CD4-positive, alpha-beta T cell treated with Interleukin-4 for 4 hours (primary cell): ENCODE measurements around the gene DOCK4.

Experiments used
- DNase-seq: peaks from one replicate; pipeline ENCODE4 v3.0.0-alpha.2; 2020

DOCK4 gene

GRCh38 chr7:112001091-112001826 lies 204.9 kb downstream of the DOCK4 start:
- DNase-seq, result no peak

GRCh38 chr7:111998326-111998725 lies 207.9 kb downstream of the DOCK4 start:
- DNase-seq, result no peak

GRCh38 chr7:111997546-111997945 lies 208.7 kb downstream of the DOCK4 start:
- DNase-seq, result no peak

GRCh38 chr7:111992601-111993000 lies 213.6 kb downstream of the DOCK4 start:
- no peak for DNase-seq

DNA sequence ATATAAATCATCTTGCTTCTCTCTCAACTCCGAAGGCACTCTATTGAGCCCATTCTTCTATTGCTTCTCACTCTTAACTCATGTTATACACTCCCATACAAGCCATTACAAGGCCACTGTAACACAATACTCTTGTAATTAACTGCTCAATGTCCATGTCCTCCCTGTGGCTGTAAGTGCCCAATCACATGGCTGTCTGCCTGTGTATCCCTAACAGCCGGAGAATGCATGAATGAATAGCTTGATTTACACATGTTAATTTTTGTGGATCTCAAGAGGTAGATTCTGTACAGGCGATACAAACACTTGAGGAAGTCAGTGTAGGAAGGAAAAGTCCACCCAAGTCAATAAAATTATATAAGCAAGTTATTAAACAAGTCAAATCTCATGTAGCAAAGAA lies 215.6 kb downstream of the DOCK4 start:
- DNase-seq, result no peak

GRCh38 chr7:111987886-111988285 lies 218.3 kb downstream of the DOCK4 start:
- no peak for DNase-seq

DNA sequence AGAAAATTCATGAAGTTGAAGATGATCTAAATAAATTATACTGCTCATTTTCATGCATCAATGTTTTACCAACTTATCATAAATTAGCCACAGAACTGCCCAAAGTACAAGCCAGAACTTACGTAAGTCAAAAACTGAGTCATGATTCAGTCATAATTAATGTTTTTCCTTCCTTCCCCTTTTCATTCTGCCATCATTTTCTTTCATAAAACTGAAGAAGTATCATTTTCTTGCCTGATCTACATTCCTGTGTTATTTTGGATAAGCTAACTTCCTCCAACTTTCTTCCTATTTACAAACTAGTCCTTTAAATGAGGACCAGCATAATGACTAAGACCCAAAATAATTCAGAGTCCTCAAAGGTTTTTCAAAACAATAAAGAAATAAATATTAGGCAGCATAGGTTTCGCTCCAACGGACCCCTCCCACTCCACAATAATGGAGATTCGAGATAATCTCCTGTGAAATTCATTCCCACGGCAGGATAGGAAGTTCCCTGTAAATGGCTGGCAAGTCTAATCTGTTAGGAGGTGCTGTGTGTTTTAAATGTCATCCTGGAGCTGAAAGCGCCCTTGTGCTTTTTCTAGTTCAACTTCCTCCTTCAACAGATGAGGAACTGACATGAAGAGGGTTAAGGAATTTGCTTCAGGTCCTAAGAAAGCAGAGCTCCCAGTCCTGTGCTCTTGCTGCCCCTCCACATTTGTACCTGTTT lies 218.9 kb downstream of the DOCK4 start:
- DNase-seq, result no peak

GRCh38 chr7:111986601-111987000 lies 219.6 kb downstream of the DOCK4 start:
- DNase-seq, result no peak

GRCh38 chr7:111985798-111986197 lies 220.4 kb downstream of the DOCK4 start:
- DNase-seq, result no peak

DNA sequence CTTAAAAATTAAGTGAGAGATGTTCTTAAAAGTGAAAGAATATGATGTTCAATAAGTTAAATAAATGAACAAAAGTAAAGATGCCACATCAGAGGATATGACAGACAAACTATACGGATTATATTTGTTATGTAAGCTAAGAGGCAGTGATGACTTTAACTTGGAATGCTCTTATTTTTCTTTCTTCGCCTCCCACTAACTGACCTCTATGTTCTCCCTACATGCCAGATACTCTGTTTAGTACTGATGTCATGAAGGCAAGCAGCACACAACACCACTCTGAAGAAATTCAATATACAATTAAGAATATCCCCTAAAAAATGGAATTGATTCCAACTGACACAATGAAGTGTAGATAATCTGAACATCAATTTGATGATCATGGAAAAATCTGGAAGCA lies 223.4 kb downstream of the DOCK4 start:
- no peak for DNase-seq

GRCh38 chr7:111982133-111982532 lies 224.1 kb downstream of the DOCK4 start:
- no peak for DNase-seq

DNA sequence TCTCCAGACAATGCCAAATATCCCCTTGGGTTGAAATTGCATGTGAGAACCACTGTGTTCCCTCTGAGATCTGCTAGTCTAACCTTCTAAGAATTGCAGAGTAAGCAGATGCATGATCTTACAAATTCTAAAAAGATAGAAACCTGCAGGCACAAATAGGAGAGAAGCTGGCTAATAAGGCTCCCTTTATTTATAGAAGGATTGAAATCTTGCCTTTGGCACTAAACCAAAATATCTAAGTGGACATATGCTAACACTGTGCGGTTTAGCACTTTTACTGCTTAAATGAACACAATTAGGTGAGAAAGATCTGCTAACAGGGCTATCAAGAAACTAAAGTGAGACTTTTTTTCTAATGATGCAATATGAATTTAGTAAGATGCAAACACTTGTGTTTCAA lies 225.5 kb downstream of the DOCK4 start:
- DNase-seq, result no peak

DNA sequence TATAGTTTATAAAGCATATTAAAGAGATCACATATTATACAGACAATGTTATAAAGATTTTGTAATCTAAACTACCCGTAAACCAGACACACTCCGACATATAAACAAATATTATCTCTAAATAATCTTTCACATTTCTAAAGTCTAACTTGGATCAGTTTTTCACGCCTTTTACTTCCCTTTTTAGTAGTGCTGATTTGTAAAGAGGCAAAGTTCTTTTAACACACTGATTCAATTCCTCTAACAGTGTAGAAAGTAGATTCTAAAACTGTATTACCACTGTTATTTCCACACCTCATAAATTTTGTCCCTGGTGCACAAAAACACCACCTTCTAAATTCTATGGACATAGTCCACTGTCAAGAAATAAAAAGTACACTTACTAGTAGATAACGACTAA lies 230.9 kb downstream of the DOCK4 start:
- DNase-seq, result no peak

- DNase-seq, result no peak
Measured at GRCh38 chr7:111960984-111961383, 245.2 kb downstream of the DOCK4 start.

GRCh38 chr7:111958896-111959295 lies 247.3 kb downstream of the DOCK4 start:
- DNase-seq, result no peak

- DNase-seq, result no peak
Measured at GRCh38 chr7:111958431-111958830, 247.8 kb downstream of the DOCK4 start.

GRCh38 chr7:111955616-111956015 lies 250.6 kb downstream of the DOCK4 start:
- DNase-seq, result no peak

- no peak for DNase-seq
Measured at GRCh38 chr7:111954474-111955381, 251.5 kb downstream of the DOCK4 start.

DNA sequence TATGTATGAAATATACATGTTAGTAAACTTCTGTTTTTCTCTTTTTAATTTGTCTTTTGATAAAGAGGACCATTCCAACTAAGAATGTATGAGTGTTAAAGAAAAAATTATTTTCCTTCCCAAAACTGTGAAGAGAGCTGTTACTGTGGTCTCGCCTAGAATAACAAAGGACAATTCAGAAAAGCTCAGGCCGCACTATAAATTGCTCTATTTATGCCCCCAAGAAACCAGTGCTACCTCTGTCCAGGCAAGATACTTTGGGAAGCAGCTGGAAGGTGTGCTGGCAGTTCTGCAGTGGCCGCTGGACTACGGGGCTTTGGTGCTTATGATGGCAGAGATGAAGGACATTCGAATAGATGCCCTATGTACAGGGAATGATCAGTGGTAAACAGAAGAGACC lies 252.1 kb downstream of the DOCK4 start:
- no peak for DNase-seq

DNA sequence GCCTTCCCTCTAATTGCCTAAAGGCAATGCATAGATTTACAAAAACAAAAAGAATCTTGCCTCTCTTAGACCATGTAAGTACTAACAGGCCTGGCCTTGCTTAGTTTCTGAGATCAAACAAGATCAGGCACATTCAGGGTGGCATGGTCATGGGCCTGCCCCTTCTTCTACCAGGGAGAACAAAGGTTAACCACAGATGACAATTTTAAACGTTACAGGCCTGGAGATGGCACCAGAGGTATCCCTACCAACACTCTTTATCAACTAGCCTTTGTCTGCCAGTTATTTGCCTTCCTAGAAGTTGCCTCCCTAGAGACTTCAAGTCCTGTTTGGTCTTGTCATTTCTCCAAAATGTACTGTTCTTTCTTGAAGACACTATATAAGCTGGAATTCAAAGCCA lies 252.6 kb downstream of the DOCK4 start:
- DNase-seq, result no peak

- no peak for DNase-seq
Measured at GRCh38 chr7:111952783-111953182, 253.4 kb downstream of the DOCK4 start.

DNA sequence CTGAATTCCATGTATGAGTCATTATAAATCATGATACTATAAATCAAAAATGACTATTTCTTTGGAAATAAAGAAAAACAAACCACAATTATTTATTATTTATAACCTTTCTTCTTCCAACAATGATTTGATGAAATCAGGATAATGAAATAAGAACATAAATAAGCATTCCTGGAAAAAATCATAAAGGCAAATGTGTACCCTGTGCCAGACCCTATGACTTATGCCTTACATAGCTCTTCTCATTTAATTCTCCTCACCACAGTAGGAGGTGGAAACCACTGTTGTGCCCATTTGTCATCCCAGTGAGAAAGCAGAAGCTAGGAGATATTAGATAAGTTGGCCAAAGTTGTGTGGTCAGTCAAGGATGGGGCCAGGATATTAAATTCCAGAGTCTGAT lies 255.1 kb downstream of the DOCK4 start:
- no peak for DNase-seq

GRCh38 chr7:111942450-111943081 lies 263.6 kb downstream of the DOCK4 start:
- no peak for DNase-seq
